KMS-11 (cell line): ENCODE results near the gene KRTAP10-8.
"Not testable (repeated sequence)": the region's sequence is repeated elsewhere in the genome, so short reads cannot be mapped to it uniquely, and the experiment has no call there.

Experiments
- H2AFZ ChIP-seq: fragments of 200-600 bp; sonication (generic); 2 replicates; pipeline ENCODE4 v1.6.1; 2016; ENCODE audit warnings: antibody characterized with exemption, mixed run types, low read depth
- H3K27ac ChIP-seq: fragments of 200-600 bp; sonication (generic); 2 replicates; pipeline ENCODE4 v1.6.1; 2016; ENCODE audit warnings: mild to moderate bottlenecking, mixed run types
- H3K27me3 ChIP-seq: fragments of 200-600 bp; sonication (generic); 2 replicates; pipeline ENCODE4 v1.6.1; 2017; ENCODE audit warnings: mild to moderate bottlenecking, low read depth, mixed run types, moderate library complexity; ENCODE audit not compliant: insufficient read depth
- H3K36me3 ChIP-seq: fragments of 200-600 bp; sonication (generic); 2 replicates; pipeline ENCODE4 v1.6.1; 2017; ENCODE audit warnings: mild to moderate bottlenecking, mixed run types; ENCODE audit not compliant: insufficient read depth
- H3K4me1 ChIP-seq: fragments of 200-600 bp; sonication (generic); 2 replicates; pipeline ENCODE4 v1.6.1; 2016; ENCODE audit warnings: mild to moderate bottlenecking, low read depth, mixed run types; ENCODE audit not compliant: poor library complexity, severe bottlenecking
- H3K4me2 ChIP-seq: fragments of 200-600 bp; sonication (generic); 2 replicates; pipeline ENCODE4 v1.7.0; 2016; ENCODE audit warnings: mild to moderate bottlenecking, mixed run types
- H3K4me3 ChIP-seq: fragments of 200-600 bp; sonication (generic); IDR thresholded peaks from 2 replicates; pipeline ENCODE4 v1.6.1; 2017; ENCODE audit warnings: low read depth, low read length, mixed read lengths; ENCODE audit not compliant: insufficient read depth
- H3K79me2 ChIP-seq: fragments of 200-600 bp; sonication (generic); 2 replicates; pipeline ENCODE4 v1.6.1; 2016; ENCODE audit warnings: low read depth, mixed run types; ENCODE audit not compliant: insufficient read depth
- H3K9ac ChIP-seq: fragments of 200-600 bp; sonication (generic); 2 replicates; pipeline ENCODE4 v1.6.1; 2016; ENCODE audit warnings: mild to moderate bottlenecking, mixed run types
- H4K20me1 ChIP-seq: fragments of 200-600 bp; sonication (generic); 2 replicates; pipeline ENCODE4 v1.6.1; 2016; ENCODE audit warnings: mild to moderate bottlenecking, mixed run types; ENCODE audit not compliant: insufficient read depth
- CTCF ChIP-seq: fragments of 200-600 bp; sonication (generic); conservative IDR thresholded peaks from 2 replicates; pipeline ENCODE4 v1.6.1; 2017; ENCODE audit warnings: low read depth, mild to moderate bottlenecking, antibody characterized with exemption, low read length, moderate library complexity, mixed read lengths

Gene KRTAP10-8

GRCh38 chr21:44589586-44590305 is 22.1 kb upstream of the KRTAP10-8 start:
- H2AFZ ChIP-seq, result no peak overlapping the region
- peaks cover 36% of the 10 kb centered on the region; the same call in 1 of the 2 replicates for H3K27me3 ChIP-seq
- no peaks in the 10 kb centered on the region for H3K4me1 ChIP-seq
- no peak overlapping the region for H3K4me2 ChIP-seq
- H3K4me3 ChIP-seq, result no peak overlapping the region
- no peak overlapping the region for H3K9ac ChIP-seq
- H4K20me1 ChIP-seq, result no peaks in the 10 kb centered on the region
- no peaks in the 10 kb centered on the region for H3K36me3 ChIP-seq
- H3K27ac ChIP-seq, result no peak overlapping the region
- H3K79me2 ChIP-seq, result no peaks in the 10 kb centered on the region
- TF ChIP-seq CTCF, result no peak

- H3K9ac ChIP-seq, result no peak overlapping the region
- no peak overlapping the region for H3K4me3 ChIP-seq
- H3K4me1 ChIP-seq, result no peaks in the 10 kb centered on the region
- no peak for TF ChIP-seq CTCF
- H3K27me3 ChIP-seq, result peaks cover 39% of the 10 kb centered on the region; the same call in 1 of the 2 replicates
- H2AFZ ChIP-seq, result no peak overlapping the region
- H3K4me2 ChIP-seq, result no peak overlapping the region
- H3K36me3 ChIP-seq, result no peaks in the 10 kb centered on the region
- H3K79me2 ChIP-seq, result no peaks in the 10 kb centered on the region
- H3K27ac ChIP-seq, result no peak overlapping the region
- no peaks in the 10 kb centered on the region for H4K20me1 ChIP-seq
Measured at GRCh38 chr21:44590311-44590721, 21.6 kb upstream of the KRTAP10-8 start.

- H3K4me2 ChIP-seq, H3K79me2 ChIP-seq, H3K27ac ChIP-seq, H3K4me3 ChIP-seq, H3K4me1 ChIP-seq, H3K36me3 ChIP-seq, H2AFZ ChIP-seq, H3K9ac ChIP-seq, H4K20me1 ChIP-seq: not testable (repeated sequence)
- H3K27me3 ChIP-seq, result peaks cover 37% of the 10 kb centered on the region; the same call in 1 of the 2 replicates
Measured at GRCh38 chr21:44590897-44591800, 20.7 kb upstream of the KRTAP10-8 start.

GRCh38 chr21:44591801-44592130 is 20.1 kb upstream of the KRTAP10-8 start:
- not testable (repeated sequence) for H3K4me1 ChIP-seq, H3K4me2 ChIP-seq, H3K27ac ChIP-seq, H3K36me3 ChIP-seq, H3K9ac ChIP-seq, H3K4me3 ChIP-seq, H4K20me1 ChIP-seq, H3K79me2 ChIP-seq, H2AFZ ChIP-seq
- H3K27me3 ChIP-seq, result peaks cover 43% of the 10 kb centered on the region; the same call in 1 of the 2 replicates

- no peaks in the 10 kb centered on the region for H3K4me1 ChIP-seq
- TF ChIP-seq CTCF, result no peak
- peaks cover 52% of the 10 kb centered on the region; the same call in 1 of the 2 replicates for H3K27me3 ChIP-seq
- no peak within 1 kb of the TSS for H3K27ac ChIP-seq
- H4K20me1 ChIP-seq, result no peaks in the 10 kb centered on the region
- no peak within 1 kb of the TSS; the same call in 1 of the 2 replicates for H2AFZ ChIP-seq
- no peak within 1 kb of the TSS for H3K9ac ChIP-seq
- H3K79me2 ChIP-seq, result no peaks in the 10 kb centered on the region
- no peak within 1 kb of the TSS for H3K4me3 ChIP-seq
- H3K4me2 ChIP-seq, result no peak within 1 kb of the TSS
- no peaks in the 10 kb centered on the region for H3K36me3 ChIP-seq
Measured at GRCh38 chr21:44592446-44593311, 19.2 kb upstream of the KRTAP10-8 start, which contains the start of gene KRTAP10-6. Gene KRTAP10-6 (minus strand): TSS chr21:44592505. CDS start chr21:44592484, 21 bp downstream.
